WTC11 (cell line): ENCODE measurements around the gene MAGEB10. TPM values are rescaled to one million over a fixed set of nuclear protein-coding genes. Genes with fewer than 3 reads are reported as not detected.
A peak's percentile ranks its signal among the peaks of the same experiment; 100 is the strongest.

Source experiments
- ATAC-seq: fragments of 200-7000 bp; cut with Tn5 transposase; 2 replicates; pipeline ENCODE4 v1.10.0; 2021; ENCODE audit warnings: mild to moderate bottlenecking, moderate library complexity
- CTCF ChIA-PET: fragments of 300-600 bp; sonication (Branson Sonifier 250); formaldehyde crosslinking; loops from one replicate; lab custom pipeline; 2021; ENCODE audit warnings: antibody characterized with exemption; lab: Charles Lee
- POLR2A ChIA-PET: fragments of 350-600 bp; sonication (Branson Sonifier 250); formaldehyde crosslinking; loops from one replicate; lab custom pipeline; 2021; ENCODE audit warnings: antibody characterized with exemption; lab: Charles Lee
- DNase-seq: peaks from one replicate; pipeline ENCODE4 v3.0.0; 2021; ENCODE audit warnings: low spot score
- H3K27ac Mint-ChIP-seq: 2 replicates; pipeline ENCODE4 v1.8.0; 2021; ENCODE audit warnings: mixed read lengths
- H3K27me3 Mint-ChIP-seq: 2 replicates; pipeline ENCODE4 v1.8.0; 2021; ENCODE audit warnings: low read depth, mild to moderate bottlenecking, moderate library complexity, mixed read lengths
- H3K36me3 Mint-ChIP-seq: 2 replicates; pipeline ENCODE4 v1.8.0; 2021; ENCODE audit warnings: mixed read lengths
- H3K4me1 Mint-ChIP-seq: 2 replicates; pipeline ENCODE4 v1.8.0; 2022; ENCODE audit warnings: mixed read lengths
- H3K4me3 Mint-ChIP-seq: 2 replicates; pipeline ENCODE4 v1.8.0; 2021; ENCODE audit warnings: mild to moderate bottlenecking, moderate library complexity, mixed read lengths
- H3K9me3 Mint-ChIP-seq: 2 replicates; pipeline ENCODE4 v1.8.0; 2021; ENCODE audit warnings: mixed read lengths
- ATF2 ChIP-seq: sonication (generic); formaldehyde crosslinking; IDR thresholded peaks from 2 replicates; pipeline ENCODE4 v1.8.1; 2022; ENCODE audit warnings: low read depth, missing genetic modification reagents, borderline replicate concordance
- ATF3 ChIP-seq: sonication (generic); formaldehyde crosslinking; conservative IDR thresholded peaks from 2 replicates; pipeline ENCODE4 v1.8.1; 2022; ENCODE audit warnings: mild to moderate bottlenecking, missing genetic modification reagents
- ATF6 ChIP-seq: sonication (generic); formaldehyde crosslinking; IDR thresholded peaks from 2 replicates; pipeline ENCODE4 v1.8.1; 2023; ENCODE audit warnings: mild to moderate bottlenecking, missing genetic modification reagents
- ETV6 ChIP-seq: sonication (generic); formaldehyde crosslinking; IDR thresholded peaks from 2 replicates; pipeline ENCODE4 v1.8.1; 2022; ENCODE audit warnings: mild to moderate bottlenecking, missing genetic modification reagents
- GRHL2 ChIP-seq: fragments of 250-450 bp; sonication (Bioruptor Pico); IDR thresholded peaks from 2 replicates; pipeline ENCODE4 v1.8.0; 2022; ENCODE audit warnings: mild to moderate bottlenecking, moderate library complexity; ENCODE audit not compliant: insufficient replicate concordance, severe bottlenecking
- GTF2I ChIP-seq: fragments of 250-450 bp; sonication (Bioruptor Pico); conservative IDR thresholded peaks from 2 replicates; pipeline ENCODE4 v1.4.0; 2021; ENCODE audit warnings: mild to moderate bottlenecking
- IRF1 ChIP-seq: sonication (generic); formaldehyde crosslinking; IDR thresholded peaks from 2 replicates; pipeline ENCODE4 v1.8.0; 2023; ENCODE audit warnings: missing genetic modification reagents
- MAX ChIP-seq: sonication (generic); formaldehyde crosslinking; IDR thresholded peaks from 2 replicates; pipeline ENCODE4 v1.8.0; 2022; ENCODE audit warnings: mild to moderate bottlenecking, missing genetic modification reagents
- NFE2L1 ChIP-seq: sonication (generic); formaldehyde crosslinking; IDR thresholded peaks from 2 replicates; pipeline ENCODE4 v1.8.1; 2023; ENCODE audit warnings: missing genetic modification reagents
- PREB ChIP-seq: sonication (generic); formaldehyde crosslinking; IDR thresholded peaks from 2 replicates; pipeline ENCODE4 v1.8.1; 2022; ENCODE audit warnings: mild to moderate bottlenecking, missing genetic modification reagents, moderate library complexity, borderline replicate concordance
- RELA ChIP-seq: sonication (generic); formaldehyde crosslinking; IDR thresholded peaks from 2 replicates; pipeline ENCODE4 v1.8.1; 2022; ENCODE audit warnings: missing genetic modification reagents, mild to moderate bottlenecking, borderline replicate concordance
- SMAD4 ChIP-seq: sonication (generic); formaldehyde crosslinking; IDR thresholded peaks from 2 replicates; pipeline ENCODE4 v1.8.0; 2022; ENCODE audit warnings: mild to moderate bottlenecking, missing genetic modification reagents
- SOX15 ChIP-seq: fragments of 250-450 bp; sonication (Bioruptor Pico); IDR thresholded peaks from 2 replicates; pipeline ENCODE4 v1.9.0; 2021; ENCODE audit warnings: mild to moderate bottlenecking
- TP53 ChIP-seq: sonication (generic); formaldehyde crosslinking; IDR thresholded peaks from 2 replicates; pipeline ENCODE4 v1.8.1; 2023; ENCODE audit warnings: mild to moderate bottlenecking, missing genetic modification reagents
- USF1 ChIP-seq: sonication (generic); formaldehyde crosslinking; IDR thresholded peaks from 2 replicates; pipeline ENCODE4 v1.8.0; 2022; ENCODE audit warnings: mild to moderate bottlenecking, missing genetic modification reagents
- ZNF219 ChIP-seq: sonication (generic); formaldehyde crosslinking; IDR thresholded peaks from 2 replicates; pipeline ENCODE4 v1.8.0; 2023; ENCODE audit warnings: missing genetic modification reagents, mild to moderate bottlenecking, borderline replicate concordance
- ZNF423 ChIP-seq: fragments of 250-450 bp; sonication (Bioruptor Pico); IDR thresholded peaks from 2 replicates; pipeline ENCODE4 v2.1.2; 2022; ENCODE audit warnings: mild to moderate bottlenecking, moderate library complexity
- ZNF425 ChIP-seq: fragments of 250-450 bp; sonication (Bioruptor Pico); conservative IDR thresholded peaks from 2 replicates; pipeline ENCODE4 v1.9.0; 2021; ENCODE audit warnings: mild to moderate bottlenecking
- ZSCAN18 ChIP-seq: fragments of 250-450 bp; sonication (Bioruptor Pico); IDR thresholded peaks from 2 replicates; pipeline ENCODE4 v2.1.2; 2022; ENCODE audit warnings: mild to moderate bottlenecking, moderate library complexity
- total RNA-seq: library from RNA; stranded (reverse); gene quantifications from 3 replicates; pipeline ENCODE4 v1.2.3, GENCODE V29; 2021

Gene MAGEB10
- total RNA-seq, 1 experiment from 2014 or later = not detected

GRCh38 chrX:27860337-27860736 is 52.5 kb downstream of the MAGEB10 start:
- no peak overlapping the region for H3K27ac Mint-ChIP-seq
- ChIA-PET CTCF (no interaction called here), POLR2A (no interaction called here)
- peaks cover 6% of the 10 kb centered on the region for H3K4me1 Mint-ChIP-seq
- ATAC-seq (no peak), DNase-seq (no peak)
- no peaks in the 10 kb centered on the region for H3K36me3 Mint-ChIP-seq
- H3K27me3 Mint-ChIP-seq = peaks cover 30% of the 10 kb centered on the region
- TF ChIP-seq USF1 (CRISPR knock-in tag) (no peak), ETV6 (CRISPR knock-in tag) (no peak), ZNF425 (CRISPR knock-in tag) (no peak)
- no peak overlapping the region for H3K4me3 Mint-ChIP-seq
- 0 out of 2 replicates have a peak, but pooled peaks cover 6% of the 10 kb centered on the region for H3K9me3 Mint-ChIP-seq

GRCh38 chrX:27863809-27864208 is 56.0 kb downstream of the MAGEB10 start:
- ChIA-PET CTCF (interaction anchor here (0.7 kb wide), 1 partner anchor 124 kb away, joined by 3 read pairs; no protein-coding TSS in a partner anchor), POLR2A (no interaction called here)
- H3K4me1 Mint-ChIP-seq = peaks cover 6% of the 10 kb centered on the region
- H3K9me3 Mint-ChIP-seq = no peaks in the 10 kb centered on the region
- H3K4me3 Mint-ChIP-seq = peak overlapping the region; percentile 41
- peak; percentile 23 for DNase-seq
- no peak overlapping the region for H3K27ac Mint-ChIP-seq
- H3K36me3 Mint-ChIP-seq = no peaks in the 10 kb centered on the region
- ATAC-seq = peak; percentile 85
- peaks cover 30% of the 10 kb centered on the region for H3K27me3 Mint-ChIP-seq
- TF ChIP-seq ETV6 (CRISPR knock-in tag) (0 out of 2 replicates have a peak, but pooled peaks have one; percentile 30), GRHL2 (CRISPR knock-in tag) (no peak), NFE2L1 (CRISPR knock-in tag) (no peak), IRF1 (CRISPR knock-in tag) (no peak), MAX (CRISPR knock-in tag) (peak; percentile 90), ATF3 (CRISPR knock-in tag) (no peak), ZNF425 (CRISPR knock-in tag) (no peak), SMAD4 (CRISPR knock-in tag) (no peak), RELA (CRISPR knock-in tag) (0 out of 2 replicates have a peak, but pooled peaks have one; percentile 45), GTF2I (CRISPR knock-in tag) (no peak), ZNF219 (CRISPR knock-in tag) (no peak), ATF2 (CRISPR knock-in tag) (no peak), PREB (CRISPR knock-in tag) (no peak), SOX15 (CRISPR knock-in tag) (no peak), ATF6 (no peak), ZNF423 (CRISPR knock-in tag) (no peak), ZSCAN18 (CRISPR knock-in tag) (no peak), TP53 (no peak)
